Heart left ventricle (tissue), 13 donors: ENCODE data around the gene NCAM1.

ENCODE experiments used
- POLR2A ChIP-seq, 2 donors: fragments of 450-650 bp; IDR thresholded peaks; one replicate each; pipeline ENCODE4 v1.6.1; 2017; ENCODE audit warnings: antibody characterized with exemption in 2 of 2, mild to moderate bottlenecking in 2 of 2, moderate library complexity in 2 of 2
- TF ChIP-seq, protein P1 (sequence below), 12 donors: fragments of 200-600 bp; sonication (generic) in 4 of 12; IDR thresholded peaks; one replicate each; pipeline versions ENCODE4 v1.5.0 to v1.8.0; 2018 to 2022; ENCODE audit warnings: antibody characterized with exemption in 12 of 12, mild to moderate bottlenecking in 5 of 12
- donor health status: ischemic (EF 13 %, LVEDD 7.1; RV severe dilation, severe dysfunction).
- donor health status: DM: no; HTN: yes; CAD: no.
- donor health status: DM: no; HTN: no; CAD: no.
- donor health status: ischemic (EF 25% LVEDD 6.9; RV normal size, moderate dysfunction).
- donor health status: ischemic (EF 25% LVEDD 5.7; RV mildly dilated, moderate dysfunction).
- donor health status: ischemic (EF 35%, LVEDD 5.7; RV mildly dilated, moderate dysfunction).
- donor health status: nonischemic (EF 11% LVEDD 7.7; RV severe dilation, severe dysfunction).
- donor health status: DM: yes; HTN: yes; CAD: no.
- donor health status: PGD.
- donor health status: ischemic (EF 29% LVEDD 5.4; RV normal size, mild dysfunction).
- donor health status: nonischemic (EF 23%, LVEDD 6.1; RV moderate dilation, normal function).

DNA sequence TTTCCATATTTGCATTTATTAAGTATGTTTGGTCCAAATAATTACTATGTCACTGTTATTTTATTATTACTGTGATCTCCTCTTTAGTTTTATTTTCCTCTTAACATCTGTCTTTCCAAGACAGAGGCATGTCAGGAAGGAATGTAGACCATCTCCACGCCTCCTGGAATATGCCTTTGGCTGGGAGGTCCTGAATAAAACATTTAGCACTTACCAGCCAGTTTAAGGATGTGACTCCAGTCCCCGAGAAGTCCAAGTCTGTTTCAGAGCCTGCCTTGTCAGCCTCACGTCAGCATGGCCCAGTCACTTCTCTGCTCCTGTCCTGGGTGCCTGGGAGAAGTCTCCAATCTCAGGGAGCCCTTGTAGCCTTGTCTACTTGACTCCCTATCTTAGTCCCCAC lies 74.5 kb downstream of the NCAM1 start:
- TF ChIP-seq, protein P1, sequence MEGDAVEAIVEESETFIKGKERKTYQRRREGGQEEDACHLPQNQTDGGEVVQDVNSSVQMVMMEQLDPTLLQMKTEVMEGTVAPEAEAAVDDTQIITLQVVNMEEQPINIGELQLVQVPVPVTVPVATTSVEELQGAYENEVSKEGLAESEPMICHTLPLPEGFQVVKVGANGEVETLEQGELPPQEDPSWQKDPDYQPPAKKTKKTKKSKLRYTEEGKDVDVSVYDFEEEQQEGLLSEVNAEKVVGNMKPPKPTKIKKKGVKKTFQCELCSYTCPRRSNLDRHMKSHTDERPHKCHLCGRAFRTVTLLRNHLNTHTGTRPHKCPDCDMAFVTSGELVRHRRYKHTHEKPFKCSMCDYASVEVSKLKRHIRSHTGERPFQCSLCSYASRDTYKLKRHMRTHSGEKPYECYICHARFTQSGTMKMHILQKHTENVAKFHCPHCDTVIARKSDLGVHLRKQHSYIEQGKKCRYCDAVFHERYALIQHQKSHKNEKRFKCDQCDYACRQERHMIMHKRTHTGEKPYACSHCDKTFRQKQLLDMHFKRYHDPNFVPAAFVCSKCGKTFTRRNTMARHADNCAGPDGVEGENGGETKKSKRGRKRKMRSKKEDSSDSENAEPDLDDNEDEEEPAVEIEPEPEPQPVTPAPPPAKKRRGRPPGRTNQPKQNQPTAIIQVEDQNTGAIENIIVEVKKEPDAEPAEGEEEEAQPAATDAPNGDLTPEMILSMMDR (IDR thresholded peaks at IDR 0.05) = no peak
- TF ChIP-seq POLR2A (IDR thresholded peaks at IDR 0.05) = no peak
